IMR-90 (cell line): ENCODE results near the gene SLC25A21. TPM values are rescaled to one million over a fixed set of nuclear protein-coding genes. Genes with fewer than 3 reads are reported as not detected.

Experiments
- ATAC-seq: fragments of 200-7000 bp; cut with Tn5 transposase; 2 replicates; pipeline ENCODE4 v1.9.1; 2020; ENCODE audit warnings: low read depth, mild to moderate bottlenecking, moderate library complexity
- BruUV-seq: library from RNA; stranded (reverse); fragments of 400-500 nt; replicated peaks from 2 replicates; lab custom pipeline; 2021; lab: Mats Ljungman, UMichigan
- CTCF ChIA-PET: fragments of 300-600 bp; formaldehyde crosslinking; extraction: SDS; loops from one replicate; lab custom pipeline; 2021; ENCODE audit warnings: antibody characterized with exemption; lab: Yijun Ruan, JAX
- POLR2A ChIA-PET: fragments of 300-600 bp; sonication (Branson Sonifier 250); formaldehyde crosslinking; loops from one replicate; lab custom pipeline; 2022; ENCODE audit warnings: antibody characterized with exemption; ENCODE audit not compliant: unreplicated experiment; lab: Charles Lee
- DNase-seq: peaks from one replicate; pipeline ENCODE4 v3.0.0; 2013
- H2AFZ ChIP-seq: replicated peaks from 2 replicates; pipeline ENCODE3; 2013; ENCODE audit warnings: low read length, mild to moderate bottlenecking; ENCODE audit not compliant: poor library complexity
- H2AK5ac ChIP-seq: 2 replicates; pipeline ENCODE4 v1.6.1; 2013; ENCODE audit warnings: low read depth, low read length, inconsistent platforms
- H2AK9ac ChIP-seq: replicated peaks from 2 replicates; pipeline ENCODE3; 2013; ENCODE audit warnings: mild to moderate bottlenecking, low read depth, low read length, moderate library complexity; ENCODE audit not compliant: poor library complexity
- H2BK120ac ChIP-seq: 2 replicates; pipeline ENCODE4 v1.6.1; 2013; ENCODE audit warnings: low read depth, low read length, inconsistent platforms
- H2BK15ac ChIP-seq: 3 replicates; pipeline ENCODE4 v1.6.1; 2013; ENCODE audit warnings: low read depth, low read length, inconsistent platforms
- H2BK20ac ChIP-seq: 2 replicates; pipeline ENCODE4 v1.6.1; 2013; ENCODE audit warnings: low read depth, mild to moderate bottlenecking, inconsistent platforms, low read length, moderate library complexity
- H2BK5ac ChIP-seq: 2 replicates; pipeline ENCODE4 v1.6.1; 2013; ENCODE audit warnings: mild to moderate bottlenecking, low read depth, low read length, inconsistent platforms; ENCODE audit not compliant: poor library complexity, severe bottlenecking
- H3K14ac ChIP-seq: replicated peaks from 2 replicates; pipeline ENCODE4 v1.6.1; 2013; ENCODE audit warnings: low read depth, low read length, inconsistent platforms
- H3K18ac ChIP-seq: 2 replicates; pipeline ENCODE4 v1.6.1; 2013; ENCODE audit warnings: low read depth, low read length, control low read depth
- H3K23ac ChIP-seq: 2 replicates; pipeline ENCODE4 v1.6.1; 2013; ENCODE audit warnings: low read depth, low read length, inconsistent platforms
- H3K27ac ChIP-seq: 2 replicates; pipeline ENCODE4 v1.5.1; 2013; ENCODE audit warnings: mild to moderate bottlenecking, control low read depth, low read length; ENCODE audit not compliant: insufficient read depth
- H3K27me3 ChIP-seq: 2 replicates; pipeline ENCODE4 v1.6.1; 2013; ENCODE audit warnings: low read length; ENCODE audit not compliant: control insufficient read depth, insufficient read depth
- H3K36me3 ChIP-seq: 2 replicates; pipeline ENCODE4 v1.6.1; 2013; ENCODE audit warnings: low read length, mixed read lengths; ENCODE audit not compliant: control insufficient read depth, insufficient read depth
- H3K4ac ChIP-seq: 2 replicates; pipeline ENCODE4 v1.6.1; 2013; ENCODE audit warnings: low read depth, low read length, inconsistent platforms
- H3K4me1 ChIP-seq: 2 replicates; pipeline ENCODE4 v1.6.1; 2013; ENCODE audit warnings: low read length, mixed read lengths; ENCODE audit not compliant: control insufficient read depth, insufficient read depth
- H3K4me2 ChIP-seq: 2 replicates; pipeline ENCODE4 v1.6.1; 2013; ENCODE audit warnings: low read depth, mild to moderate bottlenecking, control low read depth, low read length, moderate library complexity
- H3K4me3 ChIP-seq: 2 replicates; pipeline ENCODE4 v1.5.1; 2013; ENCODE audit warnings: low read depth, mild to moderate bottlenecking, control low read depth, low read length, moderate library complexity; ENCODE audit not compliant: insufficient read depth
- H3K56ac ChIP-seq: 2 replicates; pipeline ENCODE4 v1.6.1; 2013; ENCODE audit warnings: low read length, inconsistent platforms; ENCODE audit not compliant: insufficient read depth; ENCODE audit errors: extremely low read depth
- H3K79me1 ChIP-seq, 2 experiments: 2 replicates each; pipeline ENCODE4 v1.6.1; 2013; ENCODE audit warnings: low read length in 2 of 2, inconsistent platforms in 1 of 2, low read depth in 1 of 2
- H3K9ac ChIP-seq: 2 replicates; pipeline ENCODE4 v1.6.1; 2013; ENCODE audit warnings: low read depth, low read length, control low read depth
- H3K9me1 ChIP-seq: 2 replicates; pipeline ENCODE4 v1.6.1; 2013; ENCODE audit warnings: low read length, inconsistent platforms; ENCODE audit not compliant: insufficient read depth
- H3K9me3 ChIP-seq: 2 replicates; pipeline ENCODE4 v1.6.1; 2013; ENCODE audit warnings: low read length; ENCODE audit not compliant: control insufficient read depth, insufficient read depth
- H4K20me1 ChIP-seq: 2 replicates; pipeline ENCODE4 v1.6.1; 2013; ENCODE audit warnings: low read length, inconsistent platforms; ENCODE audit not compliant: insufficient read depth
- H4K5ac ChIP-seq: 2 replicates; pipeline ENCODE4 v1.6.1; 2013; ENCODE audit warnings: mild to moderate bottlenecking, low read depth, low read length, control low read depth
- H4K8ac ChIP-seq, 2 experiments: 2 replicates each; pipeline ENCODE4 v1.6.1; 2013; ENCODE audit warnings: low read depth in 2 of 2, low read length in 2 of 2, control low read depth in 1 of 2, inconsistent platforms in 1 of 2
- H4K91ac ChIP-seq: 2 replicates; pipeline ENCODE4 v1.6.1; 2013; ENCODE audit warnings: low read depth, low read length, inconsistent platforms; ENCODE audit not compliant: insufficient read depth
- BHLHE40 ChIP-seq: fragments of 150-350 bp; IDR thresholded peaks from 2 replicates; pipeline ENCODE4 v1.6.1; 2016; ENCODE audit warnings: mild to moderate bottlenecking, low read depth, low read length
- CEBPB ChIP-seq: IDR thresholded peaks from 2 replicates; pipeline ENCODE4 v1.6.1; 2012; ENCODE audit warnings: low read depth, low read length, improper control_type of control experiment
- CHD1 ChIP-seq: IDR thresholded peaks from 2 replicates; pipeline ENCODE4 v1.6.1; 2012; ENCODE audit warnings: low read depth, low read length, improper control_type of control experiment
- MAZ ChIP-seq: IDR thresholded peaks from 2 replicates; pipeline ENCODE4 v1.6.1; 2012; ENCODE audit warnings: low read depth, mild to moderate bottlenecking, low read length, improper control_type of control experiment, moderate library complexity, borderline replicate concordance
- MXI1 ChIP-seq: IDR thresholded peaks from 2 replicates; pipeline ENCODE4 v1.6.1; 2012; ENCODE audit warnings: low read depth, mild to moderate bottlenecking, low read length, moderate library complexity, borderline replicate concordance
- NFE2L2 ChIP-seq: fragments of 150-350 bp; IDR thresholded peaks from 2 replicates; pipeline ENCODE4 v1.6.1; 2016; ENCODE audit warnings: low read depth, mild to moderate bottlenecking, low read length
- POLR2A ChIP-seq: IDR thresholded peaks from 2 replicates; pipeline ENCODE4 v1.6.1; 2012; ENCODE audit warnings: mild to moderate bottlenecking, low read depth, low read length
- RAD21 ChIP-seq: IDR thresholded peaks from 2 replicates; pipeline ENCODE4 v1.6.1; 2012; ENCODE audit warnings: low read length, improper control_type of control experiment
- RCOR1 ChIP-seq: IDR thresholded peaks from 2 replicates; pipeline ENCODE4 v1.6.1; 2012; ENCODE audit warnings: mild to moderate bottlenecking, low read length, improper control_type of control experiment; ENCODE audit not compliant: insufficient replicate concordance
- SMC3 ChIP-seq: fragments of 150-350 bp; IDR thresholded peaks from 2 replicates; pipeline ENCODE4 v1.6.1; 2016; ENCODE audit warnings: low read depth, mild to moderate bottlenecking, antibody characterized with exemption, low read length, moderate library complexity
- dilution Hi-C: fragments of 300-500 bp; cut with HindIII; formaldehyde crosslinking; loops from one replicate; pipeline ENCODE4 v1.14.3; 2018; ENCODE audit warnings: low sequenced_read_pairs; ENCODE audit not compliant: unreplicated experiment
- in situ Hi-C: fragments of 300-500 bp; cut with MboI; formaldehyde crosslinking; loops from 3 replicates; pipeline ENCODE4 v1.14.3; 2019; ENCODE audit warnings: low sequenced_read_pairs, inconsistent platforms, mixed read lengths
- intact Hi-C: fragments of 100-400 bp; cut with micrococcal nuclease; formaldehyde crosslinking; loops from 2 replicates; pipeline ENCODE4 v1.10.0; 2022
- polyA plus RNA-seq, 3 experiments: library from polyadenylated mRNA; depleted of rRNA; stranded (reverse); fragments of >200 nt; gene quantifications; 2 replicates each; pipeline ENCODE4 v1.2.3, GENCODE V29; 2012; ENCODE audit warnings: low replicate concordance in 1 of 3
- total RNA-seq: library from RNA; depleted of rRNA; stranded (reverse); fragments of >200 nt; gene quantifications from 2 replicates; pipeline ENCODE4 v1.2.3, GENCODE V29; 2012
- TF ChIP-seq, protein P1 (sequence below): fragments of 150-350 bp; IDR thresholded peaks from 2 replicates; pipeline ENCODE4 v1.6.1; 2016; ENCODE audit warnings: low read depth, mild to moderate bottlenecking, low read length, moderate library complexity, borderline replicate concordance
- TF ChIP-seq, protein P2 (sequence below): conservative IDR thresholded peaks from 2 replicates; pipeline ENCODE4 v1.5.1; 2012; ENCODE audit warnings: mild to moderate bottlenecking, low read depth, low read length, improper control_type of control experiment

The SLC25A21 gene
- total and polyA plus RNA-seq, 2 of the 4 experiments (the other 2 are of a cell fraction): 0.62 to 0.90 TPM

DNA sequence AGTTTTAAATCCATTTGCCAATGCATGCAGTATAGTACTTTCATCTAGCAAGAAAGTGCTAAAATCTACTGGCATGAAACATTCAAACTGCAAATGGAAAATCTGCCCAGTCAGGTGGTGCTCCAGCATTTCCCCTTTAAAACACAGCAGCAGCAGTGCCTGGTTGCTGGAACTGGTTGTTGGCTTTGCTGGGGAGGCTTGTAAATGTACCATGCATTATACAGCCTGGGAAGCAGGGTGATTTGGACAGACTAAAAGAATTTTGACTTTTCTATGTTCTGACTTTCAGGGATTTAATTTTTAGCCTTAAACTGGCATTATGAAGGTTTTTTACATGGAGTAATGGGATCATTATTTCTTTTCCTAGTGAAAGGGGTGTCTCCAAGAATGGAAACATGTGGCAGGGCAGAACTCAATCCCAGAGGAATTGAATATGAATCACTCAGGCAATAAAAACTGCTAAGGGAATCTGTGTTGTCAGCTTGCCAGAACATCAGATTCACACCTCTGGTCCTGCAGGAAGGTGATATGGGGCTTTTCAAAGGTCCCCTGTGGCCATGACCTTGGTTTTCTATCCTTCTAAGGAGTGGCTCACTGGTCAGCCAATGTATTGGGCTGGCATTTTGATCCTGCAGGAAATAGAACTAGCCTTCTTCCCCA, 519.7 kb downstream of the SLC25A21 start:
- Histone ChIP-seq H3K36me3 (no peaks in the 10 kb centered on the region), H2BK5ac (no peak overlapping the region), H3K79me1 (no peaks in the 10 kb centered on the region), H4K5ac (no peak overlapping the region), H2AK9ac (no peak overlapping the region), H3K4ac (no peak overlapping the region), H2BK20ac (no peak overlapping the region), H3K9me1 (no peaks in the 10 kb centered on the region), H3K56ac (no peak overlapping the region), H3K27ac (no peak overlapping the region), H3K9me3 (peaks cover 3% of the 10 kb centered on the region), H2AK5ac (no peak overlapping the region), H2AFZ (no peak overlapping the region), H3K14ac (no peak overlapping the region), H2BK15ac (no peak overlapping the region), H3K4me1 (peaks cover 4% of the 10 kb centered on the region; the same call in 1 of the 2 replicates), H3K4me2 (no peak overlapping the region), H3K4me3 (no peak overlapping the region), H4K91ac (no peak overlapping the region), H3K23ac (no peak overlapping the region), H2BK120ac (no peak overlapping the region), H4K8ac (no peak overlapping the region), H3K27me3 (peaks cover 78% of the 10 kb centered on the region), H3K9ac (no peak overlapping the region), H4K20me1 (no peaks in the 10 kb centered on the region; the same call in 1 of the 2 replicates), H3K18ac (no peak overlapping the region)
- intact Hi-C loops: no loop called here
- POLR2A ChIA-PET: no interaction called here
- DNase-seq: no peak
- CTCF ChIA-PET: no interaction called here
- BruUV-seq: no TSS peak
- ATAC-seq: no peak
- TF ChIP-seq SMC3 (no peak), CHD1 (no peak), POLR2A (no peak), CEBPB (no peak), RCOR1 (no peak), RAD21 (no peak), NFE2L2 (no peak), MAZ (no peak), MXI1 (no peak), BHLHE40 (no peak)
- TF ChIP-seq, protein P1, sequence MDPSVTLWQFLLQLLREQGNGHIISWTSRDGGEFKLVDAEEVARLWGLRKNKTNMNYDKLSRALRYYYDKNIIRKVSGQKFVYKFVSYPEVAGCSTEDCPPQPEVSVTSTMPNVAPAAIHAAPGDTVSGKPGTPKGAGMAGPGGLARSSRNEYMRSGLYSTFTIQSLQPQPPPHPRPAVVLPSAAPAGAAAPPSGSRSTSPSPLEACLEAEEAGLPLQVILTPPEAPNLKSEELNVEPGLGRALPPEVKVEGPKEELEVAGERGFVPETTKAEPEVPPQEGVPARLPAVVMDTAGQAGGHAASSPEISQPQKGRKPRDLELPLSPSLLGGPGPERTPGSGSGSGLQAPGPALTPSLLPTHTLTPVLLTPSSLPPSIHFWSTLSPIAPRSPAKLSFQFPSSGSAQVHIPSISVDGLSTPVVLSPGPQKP: no peak
- TF ChIP-seq, protein P2, sequence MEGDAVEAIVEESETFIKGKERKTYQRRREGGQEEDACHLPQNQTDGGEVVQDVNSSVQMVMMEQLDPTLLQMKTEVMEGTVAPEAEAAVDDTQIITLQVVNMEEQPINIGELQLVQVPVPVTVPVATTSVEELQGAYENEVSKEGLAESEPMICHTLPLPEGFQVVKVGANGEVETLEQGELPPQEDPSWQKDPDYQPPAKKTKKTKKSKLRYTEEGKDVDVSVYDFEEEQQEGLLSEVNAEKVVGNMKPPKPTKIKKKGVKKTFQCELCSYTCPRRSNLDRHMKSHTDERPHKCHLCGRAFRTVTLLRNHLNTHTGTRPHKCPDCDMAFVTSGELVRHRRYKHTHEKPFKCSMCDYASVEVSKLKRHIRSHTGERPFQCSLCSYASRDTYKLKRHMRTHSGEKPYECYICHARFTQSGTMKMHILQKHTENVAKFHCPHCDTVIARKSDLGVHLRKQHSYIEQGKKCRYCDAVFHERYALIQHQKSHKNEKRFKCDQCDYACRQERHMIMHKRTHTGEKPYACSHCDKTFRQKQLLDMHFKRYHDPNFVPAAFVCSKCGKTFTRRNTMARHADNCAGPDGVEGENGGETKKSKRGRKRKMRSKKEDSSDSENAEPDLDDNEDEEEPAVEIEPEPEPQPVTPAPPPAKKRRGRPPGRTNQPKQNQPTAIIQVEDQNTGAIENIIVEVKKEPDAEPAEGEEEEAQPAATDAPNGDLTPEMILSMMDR: no peak
- dilution Hi-C loops: no loop called here
- in situ Hi-C loops: loop anchor here (10.0 kb wide), 1 partner anchor 492 kb away; no protein-coding TSS in a partner anchor
